Suppressor macrophage (primary cell): Measurements from ENCODE around the gene DEFB125.
A peak's percentile ranks its signal among the peaks of the same experiment; 100 is the strongest.
"Not testable (repeated sequence)": the region's sequence is repeated elsewhere in the genome, so short reads cannot be mapped to it uniquely, and the experiment has no call there.

ENCODE experiments used
- DNase-seq, 4 experiments: peaks; one replicate each; pipeline ENCODE4 v3.0.0-alpha.2; 2020 to 2022
- total RNA-seq, 17 experiments: gene quantifications; one replicate each; lab custom pipeline; 2026; ENCODE audit warnings: mixed read lengths in 6 of 17, inconsistent platforms in 3 of 17; lab: John Stamatoyannopoulos, UW

Gene DEFB125
- total RNA-seq = 0 to 0.88 (median 0) reads per million in 17 experiments

GRCh38 chr20:87401-87800, at the start of gene DEFB125:
DEFB125 (plus strand) TSS chr20:87672; CDS start chr20:87710, 38 bp downstream.
- no peak for DNase-seq

GRCh38 chr20:60035-60918, 27.2 kb upstream of the DEFB125 start:
- DNase-seq = no peak

GRCh38 chr20:61230-61629, 26.2 kb upstream of the DEFB125 start:
- no peak for DNase-seq

- no peak for DNase-seq
Observed at GRCh38 chr20:61757-62156, 25.7 kb upstream of the DEFB125 start.

- DNase-seq = no peak
Observed at GRCh38 chr20:62487-62886, 25.0 kb upstream of the DEFB125 start.

- no peak for DNase-seq
Observed at GRCh38 chr20:64026-64603, 23.4 kb upstream of the DEFB125 start.

- no peak for DNase-seq
Observed at GRCh38 chr20:64766-65322, 22.6 kb upstream of the DEFB125 start.

- no peak for DNase-seq
Observed at GRCh38 chr20:77231-77630, 10.2 kb upstream of the DEFB125 start.

GRCh38 chr20:78338-78737, 9.1 kb upstream of the DEFB125 start:
- no peak for DNase-seq

GRCh38 chr20:79565-79964, 7.9 kb upstream of the DEFB125 start:
- DNase-seq = no peak

GRCh38 chr20:90651-91050, 3.2 kb downstream of the DEFB125 start:
- no peak for DNase-seq

GRCh38 chr20:93641-94040, 6.2 kb downstream of the DEFB125 start:
- DNase-seq = no peak

- DNase-seq = no peak
Observed at GRCh38 chr20:95215-95614, 7.7 kb downstream of the DEFB125 start.

GRCh38 chr20:97691-98090, 10.2 kb downstream of the DEFB125 start:
- DNase-seq = not testable (repeated sequence)

GRCh38 chr20:101975-102374, 14.5 kb downstream of the DEFB125 start:
- no peak for DNase-seq

GRCh38 chr20:103456-103855, 16.0 kb downstream of the DEFB125 start:
- no peak for DNase-seq

GRCh38 chr20:112396-112795, 24.9 kb downstream of the DEFB125 start:
- no peak for DNase-seq

- no peak for DNase-seq
Observed at GRCh38 chr20:117518-117917, 30.0 kb downstream of the DEFB125 start.

GRCh38 chr20:129786-130323, 42.4 kb downstream of the DEFB125 start:
- DNase-seq = not testable (repeated sequence)

GRCh38 chr20:137668-138490, 50.4 kb downstream of the DEFB125 start:
- DNase-seq = peak in 3 of 4 experiments; percentile 2 to 9 (median 3)

- no peak for DNase-seq
Observed at GRCh38 chr20:142290-142689, 54.8 kb downstream of the DEFB125 start, which contains the start of gene DEFB126. DEFB126 (plus strand) TSS chr20:142590; CDS start chr20:142629, 39 bp downstream.

- DNase-seq = no peak
Observed at GRCh38 chr20:145877-146276, 58.4 kb downstream of the DEFB125 start.
